HUDEP-2 (cell line): ENCODE measurements around the gene PPP4R1.
"Not testable (repeated sequence)": the region's sequence is repeated elsewhere in the genome, so short reads cannot be mapped to it uniquely, and the experiment has no call there.

Experiments used
- DNase-seq, 76 experiments: peaks; one replicate each; lab custom pipeline; 2025; ENCODE audit not compliant: unreplicated experiment in 76 of 76; lab: John Stamatoyannopoulos, UW

The PPP4R1 gene

DNA sequence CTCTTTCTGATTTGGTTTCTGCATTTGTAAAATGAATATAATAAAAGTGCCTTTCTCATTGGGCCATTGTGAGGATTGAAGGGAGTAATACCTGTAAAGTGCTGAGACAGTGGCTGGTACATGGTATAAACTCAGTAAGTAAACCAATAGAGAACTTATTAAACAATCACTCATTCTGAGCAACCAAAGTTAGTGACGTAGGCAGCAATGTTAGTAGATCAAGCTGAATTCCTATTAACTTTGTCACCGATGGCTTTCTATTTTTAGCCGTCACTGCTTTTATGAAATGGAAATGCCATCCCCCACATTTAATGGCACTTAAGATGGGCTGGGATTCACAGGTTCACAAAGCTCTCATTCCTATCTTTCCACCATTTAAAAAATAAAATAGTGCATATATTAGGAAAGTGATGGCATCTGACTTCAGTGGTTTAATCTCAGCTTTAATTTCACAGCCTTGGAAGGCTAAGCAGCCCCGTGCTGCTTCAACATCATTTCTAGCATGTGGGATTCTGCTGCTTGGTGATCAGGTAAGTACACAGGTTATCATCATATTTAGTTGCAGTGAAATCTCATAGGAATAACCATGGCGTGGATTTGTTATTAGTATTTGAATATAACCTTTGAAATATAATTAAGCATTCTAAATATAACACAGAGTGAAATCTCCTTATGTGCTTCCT, 17.6 kb upstream of the PPP4R1 start:
- DNase-seq: no peak

DNA sequence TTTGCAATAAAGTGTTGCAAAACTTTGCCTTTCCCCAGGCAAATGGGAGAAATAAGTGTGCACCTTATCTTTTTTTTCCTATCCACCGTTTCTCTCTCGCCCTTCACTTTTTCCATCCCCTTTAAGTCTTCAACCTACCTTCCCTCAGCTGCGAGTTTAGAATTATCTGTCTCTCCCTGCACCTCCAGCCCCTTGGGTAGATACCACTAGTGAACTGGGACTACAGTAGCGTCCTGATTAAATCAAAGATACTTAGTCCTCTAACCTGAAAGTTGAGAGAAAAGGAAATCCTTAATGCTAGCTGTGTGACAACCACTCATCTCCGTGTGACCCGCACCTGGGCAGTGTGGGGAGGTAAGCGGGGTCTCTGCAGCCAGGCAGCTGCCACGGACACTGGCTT, 16.1 kb upstream of the PPP4R1 start:
- no peak for DNase-seq

DNA sequence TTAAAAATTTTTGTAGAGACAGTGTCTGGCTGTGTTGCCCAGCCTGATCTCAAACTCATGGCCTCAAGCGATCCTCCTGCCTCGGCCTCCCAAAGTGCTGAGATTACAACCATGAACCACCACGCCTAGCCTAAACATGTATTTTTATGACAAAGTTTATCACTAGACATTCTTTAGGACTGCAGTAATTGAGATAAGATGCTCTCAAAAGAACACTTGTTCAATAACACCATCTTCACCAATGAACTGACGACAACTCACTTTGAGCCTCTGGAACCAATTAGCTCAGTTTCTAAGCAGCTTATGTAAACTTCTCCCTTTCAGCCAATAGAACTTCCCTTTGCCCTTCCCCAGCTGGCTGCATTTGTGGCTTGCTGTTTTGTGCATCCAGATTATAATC, 15.3 kb upstream of the PPP4R1 start:
- DNase-seq: no peak

DNA sequence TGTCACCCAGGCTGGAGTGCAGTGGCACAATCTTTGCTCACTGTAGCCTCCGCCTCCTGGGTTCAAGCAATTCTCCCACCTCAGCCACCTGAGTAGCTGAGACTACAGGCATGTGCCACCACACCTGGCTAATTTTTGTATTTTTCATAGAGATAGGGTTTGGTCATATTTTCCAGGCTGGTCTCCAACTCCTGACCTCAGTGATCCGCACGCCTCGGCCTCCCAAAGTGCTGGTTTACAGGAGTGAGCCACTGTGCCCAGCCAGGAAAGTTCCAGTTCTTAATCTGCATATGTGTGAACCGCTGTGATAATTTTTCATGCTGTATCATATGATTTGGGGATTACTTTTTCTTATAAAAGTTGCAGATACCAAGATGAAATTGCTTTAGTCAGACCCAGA, 14.6 kb upstream of the PPP4R1 start:
- DNase-seq: no peak

DNA sequence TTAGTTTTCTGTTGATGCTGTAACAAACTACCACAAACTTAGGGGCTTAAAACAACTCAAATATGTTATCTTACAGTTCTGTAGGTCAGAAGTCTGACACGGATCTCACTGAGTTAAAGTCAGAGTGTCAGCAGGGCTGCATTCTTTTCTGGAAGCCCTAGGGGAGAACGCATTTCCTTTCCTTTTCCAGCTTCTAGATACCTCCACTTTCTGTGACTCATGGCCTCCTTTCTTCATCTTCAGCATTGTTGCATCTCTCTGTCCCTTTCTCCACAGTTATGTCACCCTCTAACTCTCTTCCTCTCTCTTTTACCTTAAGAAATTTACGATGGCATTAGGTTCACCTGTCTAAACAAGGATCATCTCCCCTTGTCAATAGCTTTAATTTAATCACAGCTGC, 13.3 kb upstream of the PPP4R1 start:
- DNase-seq: no peak

DNA sequence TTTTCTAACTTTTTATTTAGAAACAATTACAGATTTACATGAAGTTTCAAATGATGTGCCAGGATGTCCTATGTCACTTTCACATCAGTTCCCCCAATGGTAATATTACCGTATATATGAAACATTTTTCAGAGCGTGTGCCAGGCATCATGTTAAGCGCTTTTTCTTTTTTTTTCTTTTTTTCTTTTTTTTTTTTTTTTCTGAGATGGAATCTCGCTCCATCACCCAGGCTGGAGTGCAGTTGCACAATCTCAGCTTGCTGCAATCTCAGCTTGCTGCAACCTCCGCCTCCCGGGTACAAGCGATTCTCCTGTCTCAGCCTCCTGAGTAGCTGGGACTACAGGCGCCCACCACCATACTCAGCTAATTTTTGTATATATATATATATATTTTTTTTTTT, 5.6 kb upstream of the PPP4R1 start:
- no peak for DNase-seq

DNA sequence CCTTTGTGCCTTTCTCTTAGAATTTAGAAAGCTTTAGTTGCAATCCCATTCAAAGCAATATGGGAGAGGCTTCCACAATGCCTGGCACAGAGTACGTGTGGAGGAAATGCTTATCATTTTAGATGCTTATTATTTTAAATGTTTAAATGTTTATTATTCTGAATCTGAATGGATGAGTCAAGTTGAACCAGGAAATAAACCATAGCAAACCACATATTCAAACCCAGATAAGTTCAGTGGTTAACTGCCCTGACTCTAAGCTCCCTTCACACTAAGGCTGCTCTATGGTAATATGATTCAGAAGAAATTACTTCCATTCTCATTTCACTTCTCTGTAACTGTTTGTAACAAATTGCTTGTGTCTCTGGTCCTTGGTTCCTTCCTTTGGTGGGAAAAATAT, 5.2 kb upstream of the PPP4R1 start:
- no peak for DNase-seq

DNA sequence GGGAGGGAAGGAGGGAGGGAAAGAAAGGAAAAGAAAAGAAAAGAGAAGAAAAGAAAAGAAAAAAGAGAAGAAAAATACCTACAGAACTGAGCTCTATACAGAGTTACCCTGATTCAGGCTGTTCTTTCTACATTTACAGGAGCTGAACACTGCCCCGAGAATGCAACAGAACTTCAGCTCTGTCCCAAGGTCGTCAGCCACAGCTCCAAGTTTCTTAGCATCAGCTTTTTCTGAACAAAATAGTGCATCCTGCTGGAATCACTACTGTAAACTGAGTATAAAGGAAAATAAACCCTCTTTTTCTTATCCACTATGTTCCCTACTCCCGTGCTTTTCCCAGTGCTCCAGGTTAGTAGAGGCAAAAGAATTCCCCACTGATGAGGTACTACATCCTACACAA, 4.7 kb upstream of the PPP4R1 start:
- no peak for DNase-seq

DNA sequence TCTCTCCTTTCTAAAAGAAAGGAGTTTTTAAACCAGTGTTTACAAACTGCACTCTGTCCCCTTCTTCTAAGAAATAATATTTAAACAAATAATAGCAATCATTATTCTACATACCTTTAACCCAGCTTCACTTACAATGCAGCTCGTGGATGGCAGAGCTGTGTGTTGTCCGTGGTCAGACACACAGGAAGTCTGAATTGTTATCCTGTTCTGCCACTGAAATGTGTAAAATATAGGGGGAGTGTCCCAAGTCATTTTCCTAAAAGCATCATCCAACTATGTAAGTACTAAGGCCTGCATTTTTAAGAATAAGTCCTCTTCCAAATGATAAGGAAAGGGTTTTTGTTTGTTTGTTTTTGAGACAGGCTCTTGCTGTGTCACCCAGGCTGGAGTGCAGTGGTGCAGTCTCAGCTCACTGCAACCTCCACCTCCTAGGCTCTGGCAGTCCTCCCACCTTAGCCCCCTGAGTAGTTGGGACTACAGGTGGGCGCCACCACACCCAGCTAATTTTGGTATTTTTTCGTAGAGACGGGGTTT, 2.7 kb upstream of the PPP4R1 start:
- no peak for DNase-seq

DNA sequence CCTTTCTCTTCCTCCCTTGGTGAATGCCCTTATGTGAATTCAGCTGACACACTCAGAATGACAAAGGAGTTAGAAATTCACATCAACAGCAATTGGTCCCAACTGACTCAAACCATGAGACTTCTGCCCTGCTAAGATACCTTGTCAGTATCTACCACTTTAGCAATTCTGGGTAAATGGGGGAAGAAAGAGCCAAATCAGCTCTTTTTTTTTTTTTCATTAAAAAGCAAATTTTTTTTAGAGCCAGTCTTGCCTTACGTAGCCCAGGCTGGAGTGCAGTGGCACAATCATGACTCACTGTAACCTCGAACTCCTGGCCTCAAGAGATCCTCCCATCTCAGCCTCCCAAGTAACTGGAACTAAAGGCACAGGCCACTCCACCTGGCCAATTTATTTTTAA, 1.7 kb upstream of the PPP4R1 start:
- peak in 7 of 76 experiments; percentile 3 to 46 (median 15) for DNase-seq

DNA sequence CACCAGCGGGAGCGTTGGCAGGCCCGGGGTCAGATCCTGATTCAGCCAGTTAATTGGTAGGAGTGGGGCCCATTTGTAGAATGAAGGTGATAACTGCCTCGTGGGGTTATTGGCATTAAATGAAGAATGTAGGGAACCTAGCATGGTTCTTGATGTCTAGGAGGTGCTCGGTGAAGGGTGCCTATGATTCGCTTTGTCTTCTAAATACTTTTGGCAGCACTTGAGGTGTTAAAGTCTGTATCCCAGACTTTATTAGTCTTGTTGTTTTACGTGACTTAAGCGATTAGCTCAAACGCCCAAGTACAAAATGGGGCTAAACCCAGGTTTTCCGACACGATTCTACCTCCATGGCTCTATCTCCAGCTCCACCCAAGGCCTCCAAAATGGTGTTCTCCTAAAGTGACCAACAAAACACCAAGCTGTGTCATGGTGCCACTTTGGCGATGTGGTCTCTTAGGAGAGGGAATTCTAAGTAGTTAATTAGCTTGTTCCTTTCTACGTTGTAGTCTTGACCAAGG, 980 bp upstream of the PPP4R1 start:
- DNase-seq: peak in 1 of 76 experiments; percentile 19

DNA sequence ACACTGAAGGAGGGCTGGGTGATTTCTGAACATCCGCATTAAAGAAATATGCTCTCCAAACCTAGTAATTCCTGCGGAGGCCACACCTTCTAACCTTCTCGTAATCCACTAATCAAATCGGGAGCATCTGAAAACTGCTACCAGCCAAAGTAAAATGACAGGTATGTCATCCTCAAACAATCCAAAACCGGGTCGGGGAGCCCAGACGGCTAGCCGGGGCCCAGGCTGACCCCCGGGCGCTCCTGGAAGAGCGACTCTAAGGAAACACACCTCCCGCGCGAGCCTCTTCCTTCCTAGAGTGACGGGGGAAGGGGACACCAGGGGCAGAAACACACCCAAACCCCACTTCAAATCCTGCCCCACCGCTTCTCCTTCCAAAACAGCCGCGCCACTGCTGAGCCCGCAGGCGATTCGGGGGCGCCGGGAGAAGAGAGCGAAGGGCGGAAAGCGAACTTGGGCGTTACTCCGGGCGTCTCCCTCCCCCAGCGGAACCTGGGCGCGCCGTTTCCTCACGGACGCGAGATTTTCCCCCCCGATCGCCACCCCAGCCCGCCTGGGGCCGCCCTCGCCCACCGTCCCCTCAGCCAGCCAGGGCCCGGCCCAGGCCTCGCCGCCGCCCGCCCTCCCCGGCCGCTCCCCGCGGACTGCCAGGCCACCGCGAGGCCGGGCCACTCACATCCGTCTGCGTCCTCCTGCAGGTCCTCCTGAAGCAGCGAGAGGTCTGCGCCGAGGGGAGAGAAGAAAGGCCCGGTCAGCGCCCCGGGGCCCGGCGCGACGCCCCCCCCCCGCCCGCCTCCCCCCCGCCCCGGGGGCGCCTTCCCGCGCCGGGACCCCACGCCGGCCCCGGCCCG, 584 bp downstream of the PPP4R1 start:
- peak in 32 of 76 experiments; percentile 0 to 63 (median 12) for DNase-seq

DNA sequence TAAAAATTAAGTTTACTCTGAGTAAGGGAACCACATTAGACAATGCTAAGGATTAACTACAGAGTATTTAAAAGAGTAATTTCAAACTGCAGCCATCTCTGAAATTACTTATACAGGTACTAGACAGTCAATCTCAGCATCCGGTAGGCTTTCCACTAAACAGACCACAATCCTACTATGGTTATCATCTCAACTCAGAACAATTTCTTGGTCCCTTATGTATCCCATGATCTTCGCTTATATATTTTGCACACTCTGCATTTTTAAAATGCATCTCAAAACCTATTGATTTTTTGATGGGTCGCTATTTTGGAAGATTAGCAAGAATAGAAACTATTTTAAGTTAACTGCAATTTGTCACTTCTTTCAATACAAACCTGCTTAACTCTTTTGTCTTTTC, 1.4 kb downstream of the PPP4R1 start:
- no peak for DNase-seq

DNA sequence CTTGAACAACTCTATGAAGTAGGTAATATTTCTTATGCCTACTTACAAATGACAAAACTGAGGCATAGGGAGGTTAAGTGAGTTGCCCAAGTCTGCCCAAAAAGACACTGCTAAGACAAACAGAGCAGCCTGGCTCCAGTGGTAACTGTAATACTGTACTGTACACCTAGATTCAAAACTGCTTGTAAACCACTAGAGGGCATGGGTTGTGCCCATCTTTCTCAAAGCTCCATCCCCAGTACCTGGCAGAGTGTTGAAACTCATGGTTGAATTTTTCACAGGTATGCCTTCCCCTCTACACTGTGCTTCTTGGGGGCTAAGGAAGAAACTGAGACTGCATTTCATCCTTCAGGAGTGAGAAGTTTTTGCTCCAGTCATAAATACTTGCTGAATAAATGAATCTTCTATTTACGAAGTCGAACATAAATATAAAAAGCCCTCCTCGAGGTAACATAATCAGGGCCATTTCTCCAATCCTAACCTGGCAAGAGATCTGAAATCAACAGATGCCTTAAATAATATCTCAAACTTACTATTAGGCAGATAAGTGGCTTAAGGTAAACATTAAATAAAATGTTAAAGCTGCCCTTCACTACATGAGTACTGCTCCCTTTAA, 2.0 kb downstream of the PPP4R1 start:
- DNase-seq: peak in 21 of 76 experiments; percentile 0 to 56 (median 13)

DNA sequence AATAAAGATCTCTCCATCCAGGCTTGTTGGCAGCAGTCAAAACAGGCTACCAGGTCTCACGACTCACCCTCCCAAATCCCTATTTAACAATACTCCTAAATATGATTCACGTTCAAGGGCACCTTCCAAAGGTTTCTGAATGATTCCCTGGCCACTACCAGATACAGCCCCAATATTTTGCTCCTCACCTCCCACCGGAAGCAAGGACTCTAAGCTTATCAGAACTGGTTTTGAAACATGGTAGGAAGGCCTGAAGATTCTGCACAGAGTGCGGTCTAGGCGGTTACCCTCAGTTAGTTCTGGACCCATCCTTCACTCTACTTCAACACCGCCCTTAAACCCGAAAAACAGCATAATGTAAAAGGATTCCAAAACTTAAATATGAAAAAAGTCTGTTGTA, 5.2 kb downstream of the PPP4R1 start:
- DNase-seq: no peak

DNA sequence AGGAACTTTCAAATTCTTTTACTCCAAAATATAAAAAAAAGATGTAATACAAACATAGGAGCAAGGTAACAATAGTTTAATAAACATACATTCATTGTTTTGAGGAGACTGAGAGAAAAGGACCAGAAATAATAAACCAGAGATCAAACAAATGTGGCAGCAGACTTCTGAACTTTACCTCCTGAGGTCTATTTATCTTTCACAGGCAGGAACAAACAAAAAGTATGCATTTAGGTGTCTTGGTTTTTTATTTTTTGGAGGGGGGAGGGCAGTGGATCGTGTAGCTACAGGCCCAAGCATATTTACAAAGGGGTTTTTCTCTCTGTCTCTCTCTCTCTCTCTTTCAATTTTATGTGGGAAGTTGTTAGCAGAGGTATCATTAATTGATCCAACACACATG, 5.6 kb downstream of the PPP4R1 start:
- DNase-seq: no peak

DNA sequence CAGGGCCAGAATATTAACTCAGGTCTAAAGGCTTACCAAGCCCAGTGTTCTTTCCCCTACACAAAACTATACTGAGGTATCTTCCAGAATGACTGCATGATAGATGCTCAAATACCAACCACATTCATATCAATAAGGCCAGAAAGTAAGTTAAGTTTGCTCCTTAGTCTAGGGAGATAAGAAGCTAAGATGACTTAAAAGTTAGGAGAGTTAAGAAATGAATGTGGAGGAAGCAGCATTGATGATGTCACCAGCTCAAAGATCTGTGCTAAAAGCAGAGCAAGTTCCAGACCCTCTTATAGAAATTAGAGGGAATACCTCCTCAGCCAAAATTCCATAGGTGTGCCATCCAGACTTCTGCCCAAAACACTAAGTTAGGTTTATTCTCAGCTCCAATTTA, 6.1 kb downstream of the PPP4R1 start:
- DNase-seq: peak in 9 of 76 experiments; percentile 2 to 49 (median 20)

DNA sequence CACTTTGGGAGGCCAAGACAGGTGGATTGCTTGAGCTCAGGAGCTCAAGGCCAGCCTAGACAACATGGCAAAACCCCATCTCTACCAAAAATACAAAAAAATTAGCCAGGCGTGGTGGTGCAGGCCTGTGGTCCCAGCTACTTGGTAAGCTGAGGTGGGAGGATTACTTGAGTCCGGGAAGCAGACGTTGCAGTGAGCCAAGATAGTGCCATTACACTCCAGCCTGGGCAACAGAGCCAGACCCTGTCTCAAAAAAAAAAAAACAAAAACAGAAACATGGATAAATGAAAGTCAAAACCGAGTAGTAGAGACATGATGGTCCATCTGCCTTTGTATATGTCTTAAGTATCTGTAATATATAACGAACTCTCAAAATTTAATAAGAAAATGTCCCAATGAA, 7.2 kb downstream of the PPP4R1 start:
- DNase-seq: not testable (repeated sequence)

DNA sequence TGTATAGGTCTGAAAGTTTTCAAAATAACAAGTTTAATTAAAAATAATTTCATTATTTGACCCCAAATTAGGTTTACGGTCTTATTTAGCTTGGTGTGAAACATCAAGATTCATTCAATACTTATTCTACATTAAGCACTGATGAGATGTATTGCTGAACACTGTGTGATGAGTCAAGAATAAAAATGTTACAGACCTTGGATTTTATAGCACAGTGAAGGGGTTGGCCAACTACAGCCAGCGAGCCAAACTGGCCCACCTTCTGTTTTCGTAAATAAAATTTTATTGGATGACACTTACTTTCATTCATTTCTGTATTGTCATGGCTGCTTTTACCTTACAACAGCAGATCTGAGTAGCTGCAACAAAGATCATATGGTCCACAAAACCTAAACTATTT, 8.3 kb downstream of the PPP4R1 start:
- no peak for DNase-seq

DNA sequence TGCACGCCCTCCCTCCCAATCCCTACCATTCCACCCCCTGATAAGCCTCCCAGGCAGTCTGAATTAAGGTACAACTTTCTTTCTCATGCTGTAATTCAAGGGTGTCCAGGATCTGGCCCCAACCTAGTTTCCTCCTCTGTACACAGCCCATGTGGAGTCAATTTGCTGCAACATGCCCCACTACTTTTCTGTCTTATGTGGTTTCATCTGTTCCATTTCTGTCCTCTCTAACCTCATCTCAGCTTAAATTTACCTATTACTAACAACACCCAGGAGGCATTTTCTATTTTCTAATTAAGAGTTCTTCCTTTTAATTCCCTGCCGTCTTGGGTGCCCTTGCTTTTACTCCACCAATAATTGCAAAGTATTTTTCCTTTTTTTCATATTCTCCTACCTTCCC, 10.0 kb downstream of the PPP4R1 start:
- no peak for DNase-seq

DNA sequence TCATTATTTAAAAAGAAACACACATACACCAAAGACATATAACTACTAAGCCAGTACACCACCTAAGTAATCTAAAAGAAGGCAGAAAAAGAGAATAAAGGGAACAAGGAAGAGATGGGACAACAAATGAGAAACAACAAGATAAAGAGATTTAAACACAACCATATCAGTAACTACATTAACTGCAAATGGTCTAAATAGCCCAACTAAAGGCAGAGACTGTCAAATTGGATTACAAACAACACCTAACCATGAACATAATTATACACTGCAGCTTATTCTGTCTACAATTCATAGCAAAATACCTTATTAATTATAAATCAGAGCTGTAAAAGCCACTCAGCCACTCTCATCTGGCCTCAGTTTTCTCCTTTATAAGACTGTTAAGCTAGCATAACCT, 15.0 kb downstream of the PPP4R1 start:
- no peak for DNase-seq
